Measurements from ENCODE around the gene C3orf49. TPM values are rescaled to one million over a fixed set of nuclear protein-coding genes. Genes with fewer than 3 reads are reported as not detected.

C3orf49 gene
- total and polyA plus RNA-seq, 9 of the 15 experiments (the other 6 are each of a cell fraction or from before 2014, with no cell fraction given): not detected

DNA sequence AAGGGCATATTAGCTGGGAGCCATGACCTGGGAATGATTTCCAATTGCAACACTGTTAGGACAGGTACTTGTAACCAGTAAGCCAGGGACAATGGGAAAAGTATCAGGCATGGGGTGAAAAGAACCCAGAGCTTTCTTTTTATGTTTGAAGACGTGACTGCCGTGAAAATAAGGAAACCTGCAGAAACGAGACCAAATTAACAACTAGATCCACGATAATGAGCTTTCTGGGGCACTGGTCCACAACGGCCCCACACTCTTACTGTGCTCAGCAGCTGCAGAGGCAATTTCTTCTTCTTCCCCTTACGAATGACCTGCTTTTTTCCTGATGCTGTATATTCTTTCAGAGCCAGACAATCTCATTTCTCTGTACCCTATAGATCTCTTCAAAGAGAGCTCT lies 11.4 kb downstream of the C3orf49 start:
- Histone ChIP-seq H3K27ac (ENCODE audit: extremely low read depth, low read depth, low read length) (no peak overlapping the region), H2AFZ (ENCODE audit: low read depth, low read length) (no peak overlapping the region), H3K9me1 (ENCODE audit: control insufficient read depth, insufficient read depth, low read length) (no peaks in the 10 kb centered on the region), H3K36me3 (ENCODE audit: control insufficient read depth, insufficient read depth, low read length) (peaks cover 33% of the 10 kb centered on the region; the same call in 1 of the 3 replicates), H3K4me2 (ENCODE audit: insufficient read depth, low read length) (no peak overlapping the region), H3K4me1 (replicated peaks in 1 of 2; ENCODE audit: control insufficient read depth in 2 of 2, insufficient read depth in 2 of 2, low read length in 2 of 2) (no peaks in the 10 kb centered on the region), H3K27me3 (ENCODE audit: control insufficient read depth in 2 of 2, insufficient read depth in 2 of 2, low read length in 2 of 2) (no peaks in the 10 kb centered on the region), H3K4me3 (no peak overlapping the region), H3K9me3 (replicated peaks; ENCODE audit: control insufficient read depth, insufficient read depth, low read depth, low read length) (no peaks in the 10 kb centered on the region), H3K9ac (ENCODE audit: insufficient read depth in 1 of 2, low read depth in 2 of 2, low read length in 2 of 2) (no peak overlapping the region), H3K79me2 (ENCODE audit: control insufficient read depth, insufficient read depth, low read length) (no peaks in the 10 kb centered on the region), H4K20me1 (replicated peaks; ENCODE audit: control insufficient read depth, insufficient read depth, low read length) (no peaks in the 10 kb centered on the region)
- no peak for TF ChIP-seq NFATC3 (IDR thresholded peaks at IDR 0.05)
- no peak for TF ChIP-seq ZNF12 (CRISPR knock-in tag; IDR thresholded peaks at IDR 0.05)
- no peak for TF ChIP-seq STAT5B (CRISPR knock-in tag; IDR thresholded peaks at IDR 0.05)
- TF ChIP-seq ZNF79 (CRISPR knock-in tag; IDR thresholded peaks at IDR 0.05; ENCODE audit: low read depth): no peak
- no peak for TF ChIP-seq FOS (IDR thresholded peaks at IDR 0.05; ENCODE audit: extremely low read depth, insufficient read length)
- TF ChIP-seq, protein P1, sequence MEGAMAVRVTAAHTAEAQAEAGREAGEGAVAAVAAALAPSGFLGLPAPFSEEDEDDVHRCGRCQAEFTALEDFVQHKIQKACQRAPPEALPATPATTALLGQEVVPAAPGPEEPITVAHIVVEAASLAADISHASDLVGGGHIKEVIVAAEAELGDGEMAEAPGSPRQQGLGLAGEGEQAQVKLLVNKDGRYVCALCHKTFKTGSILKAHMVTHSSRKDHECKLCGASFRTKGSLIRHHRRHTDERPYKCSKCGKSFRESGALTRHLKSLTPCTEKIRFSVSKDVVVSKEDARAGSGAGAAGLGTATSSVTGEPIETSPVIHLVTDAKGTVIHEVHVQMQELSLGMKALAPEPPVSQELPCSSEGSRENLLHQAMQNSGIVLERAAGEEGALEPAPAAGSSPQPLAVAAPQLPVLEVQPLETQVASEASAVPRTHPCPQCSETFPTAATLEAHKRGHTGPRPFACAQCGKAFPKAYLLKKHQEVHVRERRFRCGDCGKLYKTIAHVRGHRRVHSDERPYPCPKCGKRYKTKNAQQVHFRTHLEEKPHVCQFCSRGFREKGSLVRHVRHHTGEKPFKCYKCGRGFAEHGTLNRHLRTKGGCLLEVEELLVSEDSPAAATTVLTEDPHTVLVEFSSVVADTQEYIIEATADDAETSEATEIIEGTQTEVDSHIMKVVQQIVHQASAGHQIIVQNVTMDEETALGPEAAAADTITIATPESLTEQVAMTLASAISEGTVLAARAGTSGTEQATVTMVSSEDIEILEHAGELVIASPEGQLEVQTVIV (CRISPR knock-in tag; IDR thresholded peaks at IDR 0.05; ENCODE audit: borderline replicate concordance): no peak
- no peak for TF ChIP-seq TOE1 (IDR thresholded peaks at IDR 0.05; ENCODE audit: borderline replicate concordance)
- TF ChIP-seq TOE1 (CRISPR knock-in tag; IDR thresholded peaks at IDR 0.05; ENCODE audit: borderline replicate concordance, low read depth): no peak
- no peak for TF ChIP-seq PHF21A (IDR thresholded peaks at IDR 0.05; ENCODE audit: borderline replicate concordance, low read depth)
- TF ChIP-seq, protein P2, sequence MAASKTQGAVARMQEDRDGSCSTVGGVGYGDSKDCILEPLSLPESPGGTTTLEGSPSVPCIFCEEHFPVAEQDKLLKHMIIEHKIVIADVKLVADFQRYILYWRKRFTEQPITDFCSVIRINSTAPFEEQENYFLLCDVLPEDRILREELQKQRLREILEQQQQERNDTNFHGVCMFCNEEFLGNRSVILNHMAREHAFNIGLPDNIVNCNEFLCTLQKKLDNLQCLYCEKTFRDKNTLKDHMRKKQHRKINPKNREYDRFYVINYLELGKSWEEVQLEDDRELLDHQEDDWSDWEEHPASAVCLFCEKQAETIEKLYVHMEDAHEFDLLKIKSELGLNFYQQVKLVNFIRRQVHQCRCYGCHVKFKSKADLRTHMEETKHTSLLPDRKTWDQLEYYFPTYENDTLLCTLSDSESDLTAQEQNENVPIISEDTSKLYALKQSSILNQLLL (CRISPR knock-in tag; IDR thresholded peaks at IDR 0.05; ENCODE audit: borderline replicate concordance): no peak
- TF ChIP-seq CREM (IDR thresholded peaks at IDR 0.05; ENCODE audit: low read depth): no peak
- no peak for TF ChIP-seq NRF1 (conservative IDR thresholded peaks at IDR 0.05 in 1 of 2, IDR thresholded peaks at IDR 0.05 in 1 of 2)
- no TSS peak for BruUV-seq (replicated peaks)
- in situ Hi-C loops (cut with MboI) (no loop called here), intact Hi-C loops (cut with micrococcal nuclease) (no loop called here)
- ATAC-seq (no peak), DNase-seq (ENCODE audit: extremely low read depth in 1 of 4, low spot score in 3 of 4) (no peak), FAIRE-seq (no peak)
- POLR2A ChIA-PET: no interaction called here
- 82% methylated on average over 6 of the region's 6 CpGs for WGBS (ENCODE audit: insufficient coverage, low coverage, missing lambda C conversion rate)
- CTCF ChIA-PET (ENCODE audit: low intra/inter-chr PET ratio): no interaction called here

Measured in K562 (cell line).